HG02981 (cell line): Measurements from ENCODE around the gene CYP24A1.
A peak's percentile ranks its signal among the peaks of the same experiment; 100 is the strongest.

Experiments
- ATAC-seq: cut with Tn5 transposase; IDR thresholded peaks from one replicate; pipeline ENCODE4 v1.9.1; 2021; ENCODE audit warnings: mild to moderate bottlenecking, moderate library complexity; ENCODE audit not compliant: unreplicated experiment

Gene CYP24A1

DNA sequence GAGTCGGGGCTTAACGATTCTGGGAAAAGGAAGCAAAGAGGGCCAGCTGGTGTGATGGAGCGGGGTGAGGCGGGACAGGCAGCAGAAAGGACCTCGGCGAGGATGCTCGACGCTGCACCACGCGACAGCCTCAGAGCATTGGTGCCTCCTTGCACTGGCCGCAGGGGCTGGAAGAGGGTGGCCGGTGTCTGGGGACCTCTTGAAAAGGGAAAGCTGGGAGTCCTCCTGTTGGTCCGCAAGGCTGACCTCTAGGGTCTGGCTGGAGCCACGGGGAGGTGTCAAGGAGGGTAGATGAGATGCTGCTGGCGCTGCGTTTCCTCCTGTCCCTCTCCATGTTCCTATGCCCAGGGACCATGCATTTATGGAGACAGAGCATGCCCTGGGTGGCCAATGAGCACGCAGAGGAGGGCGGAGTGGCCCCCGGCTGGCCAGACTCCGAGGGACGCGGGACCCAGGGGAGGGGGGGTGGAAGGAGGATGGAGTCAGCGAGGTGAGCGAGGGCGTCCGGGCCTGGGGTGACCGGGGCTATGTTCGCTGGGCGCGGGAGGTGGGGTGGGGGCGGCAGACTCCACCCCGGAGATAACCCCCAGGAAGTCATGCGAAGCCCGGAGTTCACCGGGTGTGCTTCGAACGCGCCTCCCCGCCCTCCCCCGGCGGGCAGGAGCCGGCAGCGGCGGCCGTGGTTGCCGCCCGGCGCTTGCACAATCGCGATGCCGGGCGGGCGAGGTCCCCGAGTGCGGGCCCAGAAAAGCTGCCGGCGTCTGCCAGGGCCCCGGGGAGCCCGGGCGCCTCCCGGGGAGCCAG lies at the start of gene CYP24A1:
TSS of gene CYP24A1 (minus strand) at position 334 of the 804 bp plus-strand sequence. CDS start 407 bp downstream, outside the sequence.
- no peak for ATAC-seq

DNA sequence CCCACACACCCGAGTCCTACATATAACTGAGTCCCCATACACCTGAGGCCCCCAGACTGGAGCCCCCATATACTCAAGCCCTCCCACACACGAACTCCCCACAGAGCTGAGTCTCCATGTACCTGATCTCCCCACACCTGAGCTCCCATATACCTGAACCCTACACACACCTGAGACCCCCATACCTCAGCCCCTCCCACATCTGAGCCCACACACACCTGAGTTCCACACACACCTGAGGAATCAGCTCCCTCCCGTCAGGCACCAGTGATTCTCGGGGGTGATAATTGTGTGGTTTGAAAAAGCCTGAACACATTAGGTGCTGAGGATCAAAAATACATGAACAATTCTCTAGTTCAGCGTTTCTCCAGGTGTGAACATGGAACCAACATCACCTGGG lies 49.5 kb upstream of the CYP24A1 start:
- no peak for ATAC-seq

DNA sequence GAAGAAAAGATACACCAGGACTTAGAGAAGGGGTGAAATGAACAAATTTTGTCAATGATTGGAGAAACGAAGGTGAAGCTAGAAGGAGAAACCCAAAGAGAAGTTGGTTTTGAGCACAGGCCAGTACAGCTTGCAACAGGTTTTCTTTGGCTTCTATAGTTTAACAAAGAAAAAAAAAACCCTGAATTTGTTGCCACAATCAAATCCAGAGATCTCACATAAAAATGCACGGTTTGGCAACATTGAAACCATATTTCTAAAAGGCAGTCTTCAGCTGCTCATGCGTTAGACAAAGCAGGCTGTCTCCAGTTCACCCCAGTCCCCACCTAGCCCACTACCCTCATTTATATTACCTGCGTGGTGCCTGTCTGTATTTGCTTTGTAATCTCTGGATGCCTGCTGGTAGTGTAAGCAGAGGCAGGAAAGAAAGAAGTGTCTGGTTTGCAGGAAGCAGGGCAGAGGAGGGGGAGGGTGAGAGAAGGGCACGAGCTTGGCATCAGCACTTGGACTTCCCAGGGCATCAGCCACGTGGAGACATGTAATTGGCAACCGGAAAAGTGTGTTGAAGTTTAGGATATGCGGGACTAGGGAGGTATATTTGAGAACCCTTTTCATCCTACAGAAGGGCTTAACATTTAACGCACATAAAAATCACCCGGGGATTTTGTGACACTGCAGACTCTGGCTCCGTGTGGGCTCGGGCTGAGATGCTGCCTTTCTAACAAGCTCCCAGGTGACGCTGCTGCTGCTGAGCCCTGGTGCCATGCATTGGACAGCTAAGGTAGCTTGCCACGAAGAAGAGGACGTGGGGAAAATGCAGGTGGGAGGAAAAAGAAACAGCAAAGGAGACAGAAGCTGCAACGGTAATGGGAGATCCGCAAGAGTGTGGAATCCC lies 48.5 kb upstream of the CYP24A1 start:
- ATAC-seq: no peak

DNA sequence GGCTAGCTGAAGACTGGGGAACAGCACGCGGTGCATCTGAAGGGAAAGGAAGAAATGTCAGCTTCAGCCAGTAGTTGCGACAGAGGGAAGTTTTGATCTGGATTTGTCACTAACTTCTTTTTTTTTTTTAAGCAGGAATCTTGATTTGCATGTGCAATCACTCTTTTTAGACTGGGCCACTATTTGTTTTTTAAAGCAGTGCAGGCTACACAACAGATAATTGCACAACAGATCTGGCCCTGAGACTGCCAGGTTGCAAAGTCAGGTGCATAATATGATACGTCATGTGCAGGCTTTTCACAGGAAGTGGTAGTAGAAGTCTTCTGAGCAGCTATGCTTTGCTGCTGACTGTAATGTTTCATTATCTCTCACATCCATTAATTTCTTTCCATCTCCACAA lies 47.6 kb upstream of the CYP24A1 start:
- ATAC-seq: peak; percentile 63

DNA sequence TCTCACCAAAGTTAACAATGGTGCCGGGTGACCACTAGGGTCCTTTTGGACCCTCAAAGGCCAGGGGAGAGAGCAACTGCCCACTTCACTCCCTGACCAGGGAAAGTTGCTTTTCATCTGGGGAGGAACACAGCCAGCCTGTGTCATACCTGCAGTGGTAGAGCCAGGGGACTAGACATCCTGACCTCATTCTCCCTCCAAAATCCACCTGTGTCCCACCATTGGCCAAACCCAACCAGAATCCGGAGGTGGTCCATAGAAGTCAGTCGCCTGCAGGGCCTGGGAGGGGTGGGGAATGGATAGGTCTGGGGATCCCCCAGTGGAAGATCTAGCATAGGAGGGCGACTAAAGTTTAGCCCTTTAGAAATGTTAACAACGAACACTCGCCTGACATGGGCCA lies 46.9 kb upstream of the CYP24A1 start:
- no peak for ATAC-seq

DNA sequence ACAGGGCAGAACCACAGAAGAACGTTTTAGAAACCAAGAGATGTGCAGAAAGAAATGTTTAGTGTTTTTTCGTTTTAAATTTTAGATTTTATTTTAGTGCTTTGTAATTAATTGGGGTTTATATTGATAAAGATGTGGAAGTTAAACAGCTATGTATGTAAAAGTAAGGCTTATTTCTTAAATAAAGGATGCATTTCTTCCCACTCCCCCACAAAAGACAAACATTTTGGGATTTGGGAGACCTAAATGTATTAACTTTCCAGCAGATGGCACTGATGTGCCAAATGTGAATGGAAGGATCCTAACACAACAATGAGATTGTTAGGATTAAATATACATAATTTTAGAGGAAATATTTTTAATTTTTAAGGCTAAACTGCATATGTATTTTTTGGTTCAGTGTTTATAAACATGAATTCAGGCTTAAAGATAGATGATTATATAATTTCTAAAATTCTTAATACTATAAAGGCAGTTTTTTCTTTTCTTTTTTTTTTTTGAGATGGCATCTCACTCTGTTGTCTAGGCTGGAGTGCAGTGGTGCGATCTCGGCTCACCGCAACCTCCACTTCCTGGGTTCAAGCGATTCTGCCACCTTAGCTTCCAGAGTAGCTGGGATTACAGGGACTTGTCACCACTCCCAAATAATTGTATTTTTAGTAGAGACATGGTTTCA lies 46.1 kb upstream of the CYP24A1 start:
- ATAC-seq: no peak

DNA sequence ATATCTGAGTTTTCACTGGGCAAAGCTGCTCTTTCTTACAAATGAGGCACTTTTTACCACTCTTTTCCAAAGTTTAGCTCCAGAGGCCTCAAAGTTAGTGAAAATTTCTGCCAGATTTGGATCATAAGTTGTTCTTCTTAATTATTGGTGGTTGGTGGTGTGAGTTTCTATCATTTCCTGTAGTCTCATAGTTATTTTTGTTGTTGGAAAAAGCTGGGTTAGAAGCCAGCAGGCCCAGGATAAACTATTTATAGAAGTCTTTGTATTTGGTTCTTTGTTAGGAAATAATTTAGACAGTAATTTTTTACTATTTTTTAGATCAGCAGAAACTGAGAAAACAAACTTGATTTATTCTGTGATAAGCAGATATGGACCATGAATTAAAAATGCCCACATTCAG lies 44.7 kb upstream of the CYP24A1 start:
- ATAC-seq: no peak

DNA sequence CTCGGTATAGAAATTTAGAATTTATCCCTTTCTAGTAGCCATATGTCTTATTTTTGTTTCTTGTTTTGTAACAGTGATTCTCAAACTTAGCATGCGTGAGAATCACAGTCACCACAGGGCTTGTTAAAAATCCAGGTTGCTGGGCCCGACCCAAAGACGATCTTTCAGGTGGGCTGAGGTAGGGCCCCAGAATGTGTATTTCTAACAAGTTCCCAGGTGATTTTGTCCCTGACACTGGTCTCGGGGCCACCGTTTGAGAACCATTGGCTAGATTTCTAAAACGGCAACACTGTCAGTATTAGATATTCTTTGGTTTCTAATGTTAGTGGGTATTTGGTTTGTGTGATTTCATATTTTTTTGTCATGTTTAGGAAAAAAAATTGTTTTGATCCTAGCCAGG lies 44.0 kb upstream of the CYP24A1 start:
- no peak for ATAC-seq

DNA sequence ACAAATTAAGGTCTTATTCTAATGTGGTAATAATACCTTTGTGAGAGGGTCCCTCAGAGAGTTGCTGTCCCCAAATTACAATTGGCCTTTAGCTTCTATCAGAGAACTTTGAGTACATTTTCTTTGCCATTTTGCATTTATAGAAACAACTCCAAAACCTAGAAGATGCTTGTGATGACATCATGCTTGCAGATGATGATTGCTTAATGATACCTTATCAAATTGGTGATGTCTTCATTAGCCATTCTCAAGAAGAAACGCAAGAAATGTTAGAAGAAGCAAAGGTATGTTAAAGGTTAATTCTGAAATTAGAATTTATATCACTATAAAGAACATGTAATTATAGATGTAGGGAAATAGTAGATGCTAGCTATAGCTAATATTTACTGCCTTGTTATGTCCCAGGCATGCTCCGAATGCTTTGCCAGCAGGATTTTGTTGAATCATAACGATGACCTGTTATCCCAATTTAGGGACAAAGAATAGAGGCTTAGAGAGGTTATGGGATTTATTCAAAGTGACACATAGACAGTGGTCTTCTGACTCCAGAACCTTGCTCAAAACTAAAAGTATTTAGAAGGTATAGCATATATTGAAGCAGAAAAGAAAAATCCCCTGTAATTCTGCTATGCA lies 41.5 kb upstream of the CYP24A1 start:
- ATAC-seq: no peak

DNA sequence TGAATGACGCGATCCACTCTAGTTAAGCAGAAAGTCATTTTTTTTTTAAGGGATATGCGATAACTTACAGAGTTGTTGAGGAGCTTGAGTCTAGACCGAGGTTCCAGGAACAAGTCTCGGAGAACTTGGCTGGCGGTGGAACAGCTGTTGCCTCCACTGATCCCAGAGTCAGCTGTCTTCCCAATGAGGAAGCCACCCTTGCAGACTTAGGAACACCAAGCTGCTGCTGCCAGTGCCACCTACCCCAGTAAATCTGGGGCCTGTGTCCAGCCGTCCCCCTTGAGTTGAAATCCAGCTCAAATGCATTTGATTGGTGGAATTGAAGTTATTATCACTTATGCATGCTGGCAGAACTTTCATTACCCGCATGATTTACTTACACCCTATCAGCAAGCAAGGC lies 40.8 kb upstream of the CYP24A1 start:
- ATAC-seq: no peak

DNA sequence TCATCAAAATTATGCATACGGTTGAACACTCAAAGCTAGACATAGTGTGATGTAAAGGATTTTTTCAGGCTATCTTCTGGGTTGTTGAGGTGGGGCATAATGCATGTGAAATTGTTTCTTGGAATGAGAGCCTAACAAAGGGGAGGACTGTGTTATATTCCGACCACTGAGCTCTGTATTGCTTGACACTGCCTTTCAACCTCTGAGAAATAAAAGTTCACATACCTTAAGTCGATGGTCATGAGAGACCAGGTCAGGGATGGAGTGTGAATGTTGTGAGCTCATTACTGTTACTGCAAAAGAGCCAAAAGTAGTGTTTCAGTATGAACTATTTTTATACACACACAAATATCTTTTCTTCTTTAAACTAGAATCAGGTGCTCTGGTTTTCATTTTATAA lies 39.1 kb upstream of the CYP24A1 start:
- no peak for ATAC-seq

DNA sequence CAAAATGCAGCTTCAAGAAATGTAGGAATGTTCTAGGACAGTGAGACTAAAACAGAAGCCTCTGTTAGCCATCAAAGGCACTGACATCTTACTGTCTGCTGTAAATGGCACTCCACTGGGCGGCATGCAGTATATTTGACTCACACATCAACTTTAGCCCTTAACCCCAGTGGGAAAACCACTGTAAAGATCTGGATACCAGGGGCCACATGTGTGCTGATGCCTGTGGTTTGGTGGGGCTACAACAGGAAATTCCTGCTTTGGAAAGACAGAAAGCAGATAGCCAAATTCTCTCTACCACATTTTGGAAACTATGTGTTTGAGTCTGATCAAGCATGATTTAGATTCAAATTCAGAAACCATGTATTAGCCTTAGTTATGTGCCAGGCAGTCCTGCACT lies 38.4 kb upstream of the CYP24A1 start:
- no peak for ATAC-seq

DNA sequence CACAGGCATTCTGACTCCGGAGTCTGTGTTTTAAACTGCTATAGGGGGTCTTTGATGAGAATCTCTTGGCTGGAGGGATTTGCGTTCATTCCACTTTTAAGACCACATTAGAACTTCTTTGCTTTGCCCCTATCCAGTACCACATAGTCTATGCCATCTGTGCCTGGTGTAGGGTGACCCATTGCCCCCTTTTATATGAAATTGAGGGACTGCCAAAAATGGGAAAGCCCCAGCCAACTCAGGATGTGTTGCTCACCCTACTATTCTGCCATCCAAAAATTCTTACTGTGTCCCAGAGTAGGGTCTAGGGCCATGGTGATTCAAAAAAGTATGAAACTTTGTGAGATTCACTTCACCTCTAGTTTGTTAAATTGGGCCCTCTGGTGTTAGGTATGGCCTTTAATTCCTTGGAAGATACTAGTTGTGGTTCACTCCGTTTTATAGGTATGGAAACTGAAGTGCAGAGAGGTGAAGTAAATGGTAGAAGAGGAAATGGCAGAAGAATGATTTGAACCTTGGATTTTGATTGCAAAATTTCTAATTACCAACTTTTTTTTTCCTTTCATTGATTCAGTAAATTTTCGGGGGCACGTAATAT lies 35.5 kb upstream of the CYP24A1 start:
- ATAC-seq: no peak

DNA sequence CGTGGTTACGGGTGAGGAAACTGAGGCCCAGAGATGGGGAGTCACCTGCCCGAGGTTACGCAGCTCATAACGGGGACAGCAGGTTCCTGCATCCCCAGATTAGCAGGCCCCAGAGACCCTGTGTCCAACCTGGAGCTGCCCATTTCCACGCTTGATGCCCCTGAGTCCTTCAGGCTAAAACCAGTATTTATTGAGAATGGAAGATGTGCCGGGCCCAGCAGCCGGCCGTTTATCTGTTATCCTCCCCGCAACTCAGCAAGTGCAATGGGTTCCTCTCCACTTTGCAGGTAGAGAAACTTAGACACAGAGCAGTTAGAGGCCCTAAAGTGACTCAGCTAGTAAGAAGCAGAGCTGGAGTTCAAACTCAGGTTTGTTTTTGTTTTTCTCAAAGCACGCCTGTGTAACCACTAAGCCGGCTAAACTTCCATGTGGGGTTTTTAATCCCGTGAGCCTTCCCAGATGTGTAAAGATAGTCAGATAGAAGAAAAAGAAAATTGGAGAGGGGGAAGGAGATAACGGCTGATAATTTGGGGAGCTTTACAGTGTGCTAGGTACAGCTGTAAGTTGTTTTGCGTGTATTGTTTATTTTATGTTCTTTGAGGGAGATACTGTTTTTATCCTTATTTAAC lies 34.9 kb upstream of the CYP24A1 start:
- ATAC-seq: peak; percentile 10

DNA sequence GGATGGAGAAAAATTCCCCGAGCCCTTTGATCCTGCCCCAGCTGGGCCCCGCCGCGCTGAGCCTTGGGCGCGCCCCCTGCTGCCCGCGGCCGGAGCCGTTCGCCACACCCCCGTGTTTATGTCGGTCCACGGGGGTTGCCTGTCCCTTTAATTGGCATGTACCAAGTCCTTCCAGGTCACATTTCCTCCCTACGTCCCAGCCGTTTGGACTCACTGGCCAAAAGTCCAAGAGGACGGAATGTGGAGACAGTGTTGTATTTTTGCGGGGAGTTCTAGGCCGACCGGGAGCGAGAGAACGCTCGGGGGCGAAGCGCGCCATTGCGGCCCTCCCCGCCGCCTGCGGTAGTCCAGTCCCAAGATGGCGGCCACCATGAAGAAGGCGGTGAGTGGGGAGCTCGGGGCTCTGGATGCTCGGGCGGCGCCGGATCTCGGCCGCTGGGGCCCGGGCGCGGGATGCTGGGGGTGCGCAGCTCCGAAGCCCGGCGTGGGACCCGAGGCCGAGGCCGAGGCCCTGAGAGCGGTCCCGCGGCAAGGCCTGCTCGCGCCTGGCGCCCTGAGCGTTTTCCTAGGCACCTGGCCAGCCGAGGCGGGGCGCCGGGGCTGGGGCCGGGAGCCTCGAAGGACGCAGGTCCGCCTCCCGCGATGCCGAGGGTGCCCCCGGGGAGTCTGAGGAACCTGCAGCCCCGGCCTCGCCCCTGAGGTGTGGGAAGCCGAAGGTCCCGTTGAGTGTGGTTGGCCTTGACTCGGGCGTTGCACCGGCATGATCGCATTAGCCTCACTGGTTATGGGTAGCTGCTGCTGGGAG lies 34.2 kb upstream of the CYP24A1 start, which contains the start of gene PFDN4:
TSS of gene PFDN4 (plus strand) at position 345 of the 805 bp plus-strand sequence. CDS start at position 359, 14 bp downstream.
- ATAC-seq: peak; percentile 95

DNA sequence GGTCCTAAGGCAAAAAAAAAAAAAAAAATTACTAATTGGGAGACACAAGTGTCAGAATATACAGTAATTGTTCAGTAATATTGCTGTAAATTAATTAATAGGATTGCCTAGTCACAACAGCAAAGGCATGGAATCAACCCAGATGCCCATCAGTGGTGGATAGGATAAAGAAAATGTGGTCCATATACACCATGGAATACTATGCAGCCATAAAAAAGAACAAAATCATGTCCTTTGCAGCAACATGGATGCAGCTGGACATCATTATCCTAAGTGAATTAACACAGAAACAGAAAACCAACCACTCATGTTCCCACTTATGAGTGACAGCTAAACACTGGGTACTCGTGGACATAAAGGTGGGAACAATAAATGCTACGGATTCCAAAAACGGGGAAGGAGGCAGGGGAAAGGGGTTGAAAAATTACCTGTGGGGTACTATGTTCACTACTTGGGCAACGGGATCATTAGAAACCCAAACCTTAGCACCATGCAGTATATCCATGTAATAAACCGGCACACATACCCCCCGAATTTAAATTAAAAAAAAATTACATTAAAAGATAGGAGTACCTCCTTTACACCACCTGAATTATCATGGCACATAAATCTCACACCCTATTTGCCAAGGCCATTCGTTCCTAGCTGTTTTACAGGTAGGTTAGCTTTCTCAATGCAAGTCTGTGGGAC lies 33.4 kb upstream of the CYP24A1 start:
- ATAC-seq: no peak

DNA sequence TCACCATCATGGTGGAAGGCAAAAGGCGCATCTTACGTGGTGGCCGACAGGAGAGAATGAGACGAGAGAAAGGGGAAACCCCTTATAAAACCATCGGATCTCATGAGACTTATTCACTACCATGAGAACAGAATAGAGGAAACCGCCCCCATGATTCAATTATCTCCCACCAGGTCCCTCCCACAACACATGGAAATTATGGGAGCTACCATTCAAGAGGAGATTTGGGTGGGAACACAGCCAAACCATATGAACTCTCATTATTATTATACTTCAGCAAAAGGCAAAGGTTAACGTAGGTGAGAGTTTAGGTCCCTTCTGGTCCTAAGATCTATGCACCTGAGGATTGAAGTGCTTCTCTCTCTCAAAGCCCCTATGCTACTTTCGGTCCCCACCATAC lies 31.7 kb upstream of the CYP24A1 start:
- ATAC-seq: no peak

DNA sequence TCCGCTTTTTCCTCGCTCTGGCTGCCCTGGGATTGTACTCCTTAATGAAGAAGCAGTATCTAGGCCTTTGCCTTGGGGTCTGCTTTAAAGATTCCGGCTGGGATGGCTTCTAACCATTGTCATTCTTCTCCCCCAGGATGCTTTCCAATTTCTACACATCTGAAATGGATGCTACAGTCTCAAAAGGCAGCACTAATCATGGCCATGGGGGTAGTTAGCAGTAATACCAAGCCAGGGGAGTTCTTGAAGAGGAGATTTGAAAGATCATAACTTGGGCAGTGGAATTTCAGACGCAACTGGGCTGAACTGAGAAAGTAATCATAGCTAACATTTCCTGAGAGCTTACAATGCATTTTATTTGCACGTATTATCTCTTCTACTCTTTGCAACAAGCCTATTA lies 30.7 kb upstream of the CYP24A1 start:
- no peak for ATAC-seq

DNA sequence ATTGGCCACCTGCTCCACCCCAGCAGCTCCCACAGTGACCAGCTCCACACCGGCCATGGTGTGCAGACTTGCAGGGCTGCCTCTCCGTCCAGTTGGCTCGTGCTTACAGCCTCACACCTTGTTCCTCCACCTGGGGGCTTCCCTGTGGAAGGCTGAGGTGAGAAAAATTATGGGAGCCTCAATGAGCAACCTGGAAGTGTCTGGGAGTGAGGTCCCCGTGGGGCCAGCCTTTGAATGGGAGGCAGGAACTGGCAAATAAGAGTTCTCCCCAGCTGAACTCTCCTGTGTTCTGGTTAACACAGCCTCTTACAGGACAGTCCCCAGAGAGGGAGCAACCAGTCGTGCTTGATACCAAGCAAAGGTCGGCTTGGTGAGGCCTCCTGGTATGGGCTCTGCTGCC lies 30.3 kb upstream of the CYP24A1 start:
- ATAC-seq: no peak
